GM19438 (cell line): ENCODE results near the gene RASA3.

Experiments
- ATAC-seq: cut with Tn5 transposase; IDR thresholded peaks from one replicate; pipeline ENCODE4 v1.9.1; 2021; ENCODE audit warnings: low read depth; ENCODE audit not compliant: unreplicated experiment

Gene RASA3

GRCh38 chr13:114042066-114042815 lies 90.2 kb downstream of the RASA3 start:
- no peak for ATAC-seq

DNA sequence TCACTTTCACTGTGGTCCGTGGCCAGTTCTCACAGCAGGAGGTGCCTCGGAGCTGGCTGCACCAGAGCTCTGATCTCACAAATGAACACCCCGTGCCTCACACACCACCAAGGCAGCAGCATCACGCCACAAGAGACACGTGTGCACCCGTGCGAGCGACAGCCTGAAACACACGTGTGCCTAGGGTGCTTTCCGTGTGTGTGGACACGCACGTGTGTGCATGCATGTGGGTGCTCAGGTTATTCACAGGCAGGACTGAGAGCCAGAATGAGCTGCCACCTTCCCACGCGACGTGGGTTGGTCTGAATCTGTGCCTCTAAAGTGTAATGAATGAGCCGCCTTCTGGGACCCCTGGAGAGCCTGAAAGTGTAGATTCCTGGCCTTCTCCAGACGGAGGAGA lies 90.9 kb downstream of the RASA3 start:
- no peak for ATAC-seq

DNA sequence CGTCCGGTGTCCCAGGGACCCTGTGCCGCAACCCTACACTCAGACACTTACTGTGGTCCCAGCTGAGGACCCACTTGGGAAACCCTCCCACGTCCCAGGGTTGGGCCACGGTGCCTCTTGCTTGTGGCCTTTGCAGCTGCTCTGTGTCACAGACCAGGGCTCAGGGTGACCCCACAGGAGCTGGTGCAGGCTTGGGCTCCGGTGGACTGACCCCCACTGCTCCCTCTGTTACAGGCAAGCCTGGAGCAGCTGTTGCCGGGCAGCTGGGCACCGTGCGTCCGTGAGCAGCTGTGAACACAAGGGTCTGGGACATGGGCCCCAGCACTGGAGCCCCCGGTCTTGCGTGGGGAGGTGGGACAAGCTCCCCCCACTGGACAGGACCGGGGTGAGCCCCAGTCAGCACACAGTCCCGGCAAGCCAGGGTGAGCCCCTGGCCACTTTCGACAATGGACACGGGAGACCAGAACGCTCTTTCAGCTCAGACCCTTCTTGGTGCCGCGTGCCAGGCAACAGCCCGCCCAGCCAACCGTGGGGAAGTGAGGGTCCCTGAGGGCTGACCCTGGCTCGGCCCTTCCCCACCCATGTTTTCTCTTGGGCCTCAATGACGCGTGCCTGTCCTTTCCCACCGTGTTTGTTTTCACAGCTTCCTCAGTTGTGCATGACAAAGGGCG lies 92.8 kb downstream of the RASA3 start:
- ATAC-seq, result no peak

- no peak for ATAC-seq
Observed at GRCh38 chr13:114038900-114039299, 93.5 kb downstream of the RASA3 start.

DNA sequence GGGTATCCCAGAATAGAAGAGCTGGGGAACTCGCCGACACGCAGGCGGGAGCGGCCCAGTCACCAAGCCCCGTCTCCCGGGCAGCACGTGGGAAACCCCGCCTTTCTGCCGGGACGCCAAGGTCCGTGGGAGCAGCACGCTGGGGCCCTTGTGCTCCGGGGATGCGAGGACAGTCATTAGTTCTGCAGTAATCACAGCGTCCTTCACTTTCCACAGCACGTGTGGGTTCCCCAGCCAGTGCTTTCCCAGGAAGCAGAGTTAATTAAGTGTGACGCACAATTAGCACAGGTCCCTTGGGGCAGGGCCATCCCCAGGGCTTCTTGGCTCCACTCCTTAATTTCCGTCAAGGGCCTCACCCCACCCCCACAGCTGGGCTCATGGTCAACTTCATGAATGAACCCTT lies 94.2 kb downstream of the RASA3 start:
- no peak for ATAC-seq

GRCh38 chr13:114037674-114038073 lies 94.7 kb downstream of the RASA3 start:
- no peak for ATAC-seq

- no peak for ATAC-seq
Observed at GRCh38 chr13:114035583-114036531, 96.6 kb downstream of the RASA3 start.

DNA sequence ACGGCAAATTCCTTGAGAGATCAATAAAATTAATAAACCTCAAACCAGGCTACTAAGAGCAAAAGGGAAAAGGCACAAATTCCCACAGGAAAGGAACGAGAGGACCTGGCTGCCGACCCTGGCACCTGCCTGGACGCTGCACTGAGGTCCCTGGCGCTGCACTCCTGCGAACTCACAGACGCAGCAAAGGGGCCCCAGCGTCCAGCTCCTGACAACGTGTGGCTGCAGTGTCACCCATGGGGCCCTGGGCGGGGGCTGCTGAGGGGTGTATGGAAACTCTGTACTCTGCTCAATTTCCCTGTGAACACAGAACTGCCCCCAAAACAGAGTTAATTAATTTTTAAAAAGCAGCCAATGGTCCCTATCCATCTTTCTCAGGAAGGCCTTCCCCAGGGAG lies 97.2 kb downstream of the RASA3 start:
- ATAC-seq, result no peak

- ATAC-seq, result no peak
Observed at GRCh38 chr13:114034481-114034891, 97.9 kb downstream of the RASA3 start.

GRCh38 chr13:114033541-114034315 lies 98.7 kb downstream of the RASA3 start:
- ATAC-seq, result no peak

DNA sequence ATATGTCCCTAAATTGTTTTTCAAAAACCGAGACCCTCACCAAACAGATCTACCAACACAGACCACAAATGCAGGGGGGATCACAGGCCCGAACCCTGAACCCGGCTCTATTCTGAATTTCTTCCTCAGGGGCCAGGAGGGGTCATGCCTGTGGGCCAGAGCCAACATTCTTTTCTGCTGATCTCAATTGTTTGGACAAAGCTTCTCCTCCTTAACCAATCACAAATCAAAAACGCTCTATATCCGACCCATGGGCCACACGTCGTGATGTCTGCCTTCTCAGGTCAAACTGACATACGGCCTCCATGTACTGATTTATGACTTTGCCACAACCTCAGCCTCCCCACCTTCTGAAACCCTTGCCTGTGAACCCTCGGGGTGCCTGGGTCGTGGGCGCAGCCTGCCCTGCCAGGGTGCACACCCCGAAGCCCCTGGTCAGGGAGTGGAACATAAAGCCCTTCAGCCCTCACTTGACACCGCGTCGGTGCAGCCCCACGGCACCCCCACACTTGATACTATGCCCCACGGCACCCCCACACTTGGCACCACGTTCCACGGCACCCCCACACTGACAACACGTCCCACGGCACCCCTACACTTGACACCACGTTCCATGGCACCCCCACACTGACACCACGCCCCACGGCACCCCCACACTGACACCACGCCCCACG lies 100.2 kb downstream of the RASA3 start:
- ATAC-seq, result no peak

DNA sequence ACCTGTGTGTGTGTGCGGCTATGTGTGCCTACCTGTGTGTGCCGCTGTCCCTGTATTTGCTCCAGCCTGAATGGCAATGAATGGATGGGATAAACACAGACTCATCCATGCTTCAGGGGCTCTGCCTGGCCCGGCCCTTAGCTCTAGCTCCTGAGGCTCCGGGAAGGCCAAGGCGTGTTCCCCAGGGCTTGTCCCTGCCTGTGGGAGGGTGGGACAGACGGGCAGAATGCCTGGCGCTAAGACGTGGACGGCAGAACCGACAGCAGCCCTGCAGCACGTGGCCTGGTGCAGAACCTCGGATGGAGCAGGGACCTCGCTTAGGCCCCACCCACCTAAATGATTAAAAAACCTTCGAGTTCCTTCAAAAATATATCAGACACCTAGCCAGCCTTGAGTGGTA lies 100.8 kb downstream of the RASA3 start:
- ATAC-seq, result no peak

DNA sequence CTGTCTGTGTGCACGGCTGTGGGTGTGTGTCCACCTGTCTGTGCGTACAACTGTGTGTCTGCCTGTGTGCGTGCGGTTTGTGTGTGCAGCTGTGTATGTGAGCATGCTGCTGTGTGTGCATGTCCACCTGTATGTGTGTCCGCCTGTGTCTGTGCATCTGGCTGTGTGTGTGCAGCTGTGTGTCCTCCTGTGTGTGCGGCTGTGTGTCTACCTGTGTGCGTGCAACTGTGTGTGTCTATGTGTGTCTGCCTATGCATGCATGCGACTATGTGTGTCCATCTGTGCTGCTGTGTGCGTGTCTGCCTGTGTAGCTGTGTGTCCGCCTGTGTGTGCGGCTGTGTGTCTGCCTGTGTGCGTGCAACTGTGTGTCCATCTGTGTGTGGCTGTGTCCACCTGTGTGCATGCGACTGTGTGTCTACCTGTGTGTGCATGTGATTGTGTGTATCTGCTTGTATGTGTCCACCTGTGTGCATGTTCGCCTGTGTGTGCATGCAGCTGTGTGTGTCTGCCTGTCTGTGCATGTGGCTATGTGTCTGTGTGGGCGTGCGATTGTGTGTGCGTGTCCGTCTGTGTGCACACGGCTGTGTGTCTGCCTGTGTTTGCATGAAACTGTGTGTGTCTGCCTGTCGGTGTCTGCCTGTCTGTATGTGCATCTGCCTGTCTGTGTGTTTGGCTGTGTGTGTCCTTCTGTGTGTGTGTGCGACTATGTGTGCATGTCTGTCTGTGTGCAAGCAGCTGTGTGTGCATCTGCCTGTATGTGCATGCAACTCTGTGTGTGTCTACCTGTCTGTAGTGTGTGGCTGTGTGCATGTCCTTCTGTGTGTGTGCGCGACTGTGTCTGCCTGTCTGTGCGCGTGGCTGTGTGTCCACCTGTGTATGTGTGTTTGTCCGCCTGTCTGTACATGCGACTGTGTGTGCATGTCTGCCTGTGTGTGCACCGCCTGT lies 101.5 kb downstream of the RASA3 start:
- no peak for ATAC-seq

DNA sequence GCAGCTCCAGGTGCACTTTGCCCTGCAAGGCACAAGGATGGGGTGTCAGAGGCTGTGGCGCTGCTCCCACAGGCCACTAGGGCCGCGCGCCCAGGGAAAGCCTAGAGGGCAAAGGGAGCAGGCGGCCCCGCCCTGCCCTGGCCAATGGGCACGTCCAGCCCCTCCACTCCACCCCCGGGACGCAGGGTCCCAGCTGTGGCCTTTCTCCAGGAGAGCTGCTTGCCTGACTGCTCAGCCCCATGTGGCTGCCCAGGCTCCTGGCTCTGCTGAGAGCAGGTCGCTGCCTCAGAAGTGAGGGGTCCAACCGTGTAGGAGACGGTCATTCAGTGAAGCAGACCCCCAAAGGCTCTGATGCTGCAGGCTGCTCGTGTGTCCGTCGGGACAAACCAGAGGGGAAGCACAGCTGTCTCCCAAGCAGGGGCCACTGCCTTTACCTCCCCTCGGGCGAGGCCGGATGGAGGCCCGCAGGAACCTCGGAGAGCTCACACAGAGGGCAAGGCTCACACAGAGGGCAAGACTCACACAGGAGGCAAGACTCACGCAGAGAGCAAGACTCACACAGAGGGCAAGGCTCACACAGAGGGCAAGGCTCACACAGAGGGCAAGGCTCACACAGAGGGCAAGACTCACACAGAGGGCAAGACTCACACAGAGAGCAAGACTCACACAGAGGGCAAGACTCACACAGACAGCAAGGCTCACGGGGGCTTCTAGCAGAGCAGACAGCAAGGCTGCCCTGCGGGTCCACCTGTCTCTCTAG lies 102.4 kb downstream of the RASA3 start:
- ATAC-seq, result no peak

DNA sequence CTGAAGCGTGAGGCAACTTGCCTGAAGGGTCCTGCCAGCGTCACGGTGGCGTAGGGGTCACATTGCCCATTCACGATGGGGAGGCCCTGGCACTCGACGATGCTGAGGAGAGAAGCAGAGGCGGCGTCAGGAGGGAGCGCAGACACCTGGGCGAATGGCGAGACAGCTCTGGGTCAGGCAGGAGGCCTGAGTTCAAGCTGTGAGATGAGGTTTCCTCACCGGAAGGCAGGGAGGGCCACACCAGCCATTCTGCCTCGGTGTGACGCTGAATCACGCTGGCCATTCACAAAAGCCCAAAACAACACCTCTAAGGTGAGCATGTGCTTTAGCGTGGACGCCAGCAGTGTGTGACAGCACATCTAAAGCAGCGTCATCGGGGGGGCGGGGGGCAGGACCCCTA lies 104.6 kb downstream of the RASA3 start:
- ATAC-seq, result no peak

GRCh38 chr13:114027046-114027715 lies 105.2 kb downstream of the RASA3 start:
- no peak for ATAC-seq

DNA sequence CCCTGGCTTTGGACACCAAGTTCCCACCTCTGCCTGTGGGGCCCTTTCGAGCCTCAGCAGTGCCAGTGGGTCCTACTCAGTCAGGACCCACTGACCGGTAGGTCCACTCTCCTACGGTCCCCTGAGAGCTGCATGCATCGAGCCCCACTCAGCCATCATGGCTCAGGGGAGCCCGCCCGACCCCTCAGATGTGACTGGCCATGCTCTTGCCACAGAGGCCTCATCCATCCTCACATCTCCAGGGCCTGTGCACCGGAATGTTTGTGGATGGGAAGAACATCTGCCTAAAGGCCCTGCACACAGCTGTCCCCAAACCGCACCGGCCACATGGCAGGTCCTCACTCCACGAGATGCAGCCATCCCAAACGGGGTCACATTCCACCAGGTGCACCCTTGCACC lies 105.9 kb downstream of the RASA3 start:
- ATAC-seq, result no peak
